OCI-LY3 (cell line): ENCODE results near the gene FZR1.

Experiments used
- CTCF ChIP-seq: fragments of 200-600, 300-600 bp; sonication (generic); IDR thresholded peaks from 2 replicates; pipeline ENCODE4 v1.5.1; 2014; ENCODE audit warnings: antibody characterized with exemption, low read length, low read depth
- EZH2phosphoT487 ChIP-seq: fragments of 200-600 bp; shearing (Covaris generic); IDR thresholded peaks from 2 replicates; pipeline ENCODE4 v1.6.1; 2018; ENCODE audit warnings: antibody characterized with exemption, mixed run types, low read depth

DNA sequence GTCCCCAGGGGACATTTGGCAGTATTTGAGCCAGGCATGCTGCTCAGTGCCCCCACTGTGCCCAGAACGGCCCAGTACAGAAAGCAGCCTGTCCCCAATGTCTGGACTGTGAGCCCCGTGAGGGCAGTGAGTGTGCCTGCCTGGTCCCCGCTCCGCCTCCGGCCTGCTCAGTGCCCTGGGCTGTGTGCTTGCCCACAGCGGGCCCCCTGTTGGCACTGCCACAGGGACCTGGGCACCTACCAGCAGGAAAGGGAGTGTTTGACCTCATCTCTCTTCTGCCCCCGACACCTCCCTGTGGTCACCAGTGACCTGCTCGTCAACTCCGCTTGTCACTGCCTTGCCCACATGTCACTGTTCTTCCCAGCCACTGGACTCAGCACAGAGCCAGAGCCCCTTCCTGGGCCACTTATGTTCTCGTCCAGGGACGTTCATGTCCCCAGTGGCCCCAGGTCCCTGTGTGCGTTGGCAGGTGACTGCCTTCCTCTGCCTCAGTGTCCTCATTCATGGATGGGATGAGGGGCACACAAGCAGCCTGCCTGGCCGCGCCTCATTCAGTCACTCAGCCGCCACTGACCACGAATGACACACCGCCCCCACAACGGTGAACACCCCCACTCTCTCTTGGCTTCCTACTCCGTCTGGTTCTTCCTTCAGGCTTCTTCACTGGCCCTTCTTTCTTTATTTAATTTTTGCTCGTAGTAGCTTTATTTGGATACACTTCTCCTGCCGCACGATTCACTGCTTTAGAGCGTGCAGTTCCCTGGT, 2.8 kb downstream of the FZR1 start:
- no peak for TF ChIP-seq CTCF
- no peak for TF ChIP-seq EZH2phosphoT487
